ENCODE data around the gene KLHDC7B. TPM values are rescaled to one million over a fixed set of nuclear protein-coding genes. Genes with fewer than 3 reads are reported as not detected.

Gene KLHDC7B
- total and polyA plus RNA-seq, 2 of the 13 experiments (the other 11 are each of a cell fraction or from before 2014, with no cell fraction given) = 0.11 TPM; not detected in 1

DNA sequence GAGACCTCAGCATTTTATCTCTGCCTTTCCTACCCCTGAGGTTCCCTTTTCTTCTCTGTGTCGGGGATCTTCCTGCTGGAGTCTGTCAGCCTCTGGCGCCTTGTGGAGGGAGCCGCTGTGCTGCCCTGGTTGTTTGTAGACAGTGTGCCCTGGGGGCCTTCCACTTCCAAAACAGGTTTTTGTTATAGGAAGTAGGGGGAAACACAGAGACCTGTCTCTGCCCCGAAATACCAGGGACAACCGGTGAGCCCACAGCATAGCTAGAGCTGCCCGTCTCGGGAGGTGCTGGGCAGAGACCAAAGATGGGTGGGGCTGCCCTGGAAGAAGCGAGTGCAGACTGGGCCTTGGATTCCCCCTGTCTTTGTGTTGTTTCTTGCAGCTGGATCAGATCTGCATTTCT, 29.6 kb upstream of the KLHDC7B start:
- BruUV-seq (replicated peaks) = no TSS peak
- DNase-seq (ENCODE audit: low spot score) (no peak), ATAC-seq (no peak), FAIRE-seq (no peak)
- Histone ChIP-seq H3K79me2 (ENCODE audit: insufficient read depth, low read length) (peaks cover 31% of the 10 kb centered on the region), H3K27ac (ENCODE audit: extremely low read length, insufficient read depth, low read length) (no peak overlapping the region), H3K27me3 (ENCODE audit: control insufficient read depth in 1 of 2, insufficient read depth in 2 of 2, low read length in 2 of 2) (no peaks in the 10 kb centered on the region), H3K4me1 (ENCODE audit: insufficient read depth, low read length) (no peaks in the 10 kb centered on the region), H3K9me3 (ENCODE audit: low read length) (no peaks in the 10 kb centered on the region), H4K20me1 (ENCODE audit: insufficient read depth, low read length) (no peaks in the 10 kb centered on the region), H3K36me3 (replicated peaks in 1 of 2; ENCODE audit: control insufficient read depth in 1 of 2, insufficient read depth in 2 of 2, low read length in 2 of 2) (peaks cover 17 to 44% of the 10 kb centered on the region in 2 experiments), H2AFZ (ENCODE audit: low read length) (no peak overlapping the region), H3K4me3 (replicated peaks in 1 of 3; ENCODE audit: insufficient read depth in 1 of 3, low read depth in 2 of 3, low read length in 3 of 3) (no peak overlapping the region), H3K9ac (ENCODE audit: insufficient read depth, low read depth, low read length) (no peak overlapping the region), H3K4me2 (ENCODE audit: low read depth, low read length) (no peak overlapping the region)
- CTCF ChIA-PET (ENCODE audit: low intra/inter-chr PET ratio, low total read pairs) = no interaction called here
- in situ Hi-C loops (cut with HindIII; ENCODE audit: extremely low pct_ligation_motif_present, low pct_unique_long_range_greater_than_20kb) (no loop called here), intact Hi-C loops (cut with micrococcal nuclease; ENCODE audit: unreplicated experiment) (no loop called here)
- POLR2A ChIA-PET = interaction anchor here (0.9 kb wide), 1 partner anchor 10 kb away, joined by 5 read pairs; the partner anchor contains the start of gene SCO2
- 100% methylated on average over 3 of the region's 8 CpGs for whole genome bisulfite sequencing (ENCODE audit: low lambda C conversion rate)
- TF ChIP-seq ZFP90 (CRISPR knock-in tag; IDR thresholded peaks at IDR 0.05; ENCODE audit: borderline replicate concordance) (no peak), REXO4 (CRISPR knock-in tag; IDR thresholded peaks at IDR 0.05; ENCODE audit: borderline replicate concordance) (no peak), ZNF292 (CRISPR knock-in tag; IDR thresholded peaks at IDR 0.05; ENCODE audit: borderline replicate concordance, low read depth) (no peak), ATM (IDR thresholded peaks at IDR 0.05; ENCODE audit: borderline replicate concordance) (no peak), ZNF563 (CRISPR knock-in tag; IDR thresholded peaks at IDR 0.05) (no peak), RBM22 (optimal IDR thresholded peaks at IDR 0.05; ENCODE audit: low read length) (no peak), ZNF792 (CRISPR knock-in tag; IDR thresholded peaks at IDR 0.05) (no peak), ZNF256 (CRISPR knock-in tag; conservative IDR thresholded peaks at IDR 0.05) (no peak), SOX6 (IDR thresholded peaks at IDR 0.05) (no peak), SOX6 (CRISPR knock-in tag; IDR thresholded peaks at IDR 0.05) (no peak), SATB2 (CRISPR knock-in tag; IDR thresholded peaks at IDR 0.05) (no peak)
- TF ChIP-seq, protein P1, sequence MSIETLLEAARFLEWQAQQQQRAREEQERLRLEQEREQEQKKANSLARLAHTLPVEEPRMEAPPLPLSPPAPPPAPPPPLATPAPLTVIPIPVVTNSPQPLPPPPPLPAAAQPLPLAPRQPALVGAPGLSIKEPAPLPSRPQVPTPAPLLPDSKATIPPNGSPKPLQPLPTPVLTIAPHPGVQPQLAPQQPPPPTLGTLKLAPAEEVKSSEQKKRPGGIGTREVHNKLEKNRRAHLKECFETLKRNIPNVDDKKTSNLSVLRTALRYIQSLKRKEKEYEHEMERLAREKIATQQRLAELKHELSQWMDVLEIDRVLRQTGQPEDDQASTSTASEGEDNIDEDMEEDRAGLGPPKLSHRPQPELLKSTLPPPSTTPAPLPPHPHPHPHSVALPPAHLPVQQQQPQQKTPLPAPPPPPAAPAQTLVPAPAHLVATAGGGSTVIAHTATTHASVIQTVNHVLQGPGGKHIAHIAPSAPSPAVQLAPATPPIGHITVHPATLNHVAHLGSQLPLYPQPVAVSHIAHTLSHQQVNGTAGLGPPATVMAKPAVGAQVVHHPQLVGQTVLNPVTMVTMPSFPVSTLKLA (IDR thresholded peaks at IDR 0.05) = no peak
- TF ChIP-seq, protein P2, sequence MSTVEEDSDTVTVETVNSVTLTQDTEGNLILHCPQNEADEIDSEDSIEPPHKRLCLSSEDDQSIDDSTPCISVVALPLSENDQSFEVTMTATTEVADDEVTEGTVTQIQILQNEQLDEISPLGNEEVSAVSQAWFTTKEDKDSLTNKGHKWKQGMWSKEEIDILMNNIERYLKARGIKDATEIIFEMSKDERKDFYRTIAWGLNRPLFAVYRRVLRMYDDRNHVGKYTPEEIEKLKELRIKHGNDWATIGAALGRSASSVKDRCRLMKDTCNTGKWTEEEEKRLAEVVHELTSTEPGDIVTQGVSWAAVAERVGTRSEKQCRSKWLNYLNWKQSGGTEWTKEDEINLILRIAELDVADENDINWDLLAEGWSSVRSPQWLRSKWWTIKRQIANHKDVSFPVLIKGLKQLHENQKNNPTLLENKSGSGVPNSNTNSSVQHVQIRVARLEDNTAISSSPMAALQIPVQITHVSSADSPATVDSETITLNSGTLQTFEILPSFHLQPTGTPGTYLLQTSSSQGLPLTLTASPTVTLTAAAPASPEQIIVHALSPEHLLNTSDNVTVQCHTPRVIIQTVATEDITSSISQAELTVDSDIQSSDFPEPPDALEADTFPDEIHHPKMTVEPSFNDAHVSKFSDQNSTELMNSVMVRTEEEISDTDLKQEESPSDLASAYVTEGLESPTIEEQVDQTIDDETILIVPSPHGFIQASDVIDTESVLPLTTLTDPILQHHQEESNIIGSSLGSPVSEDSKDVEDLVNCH (CRISPR knock-in tag; IDR thresholded peaks at IDR 0.05) = no peak
- TF ChIP-seq, protein P3, sequence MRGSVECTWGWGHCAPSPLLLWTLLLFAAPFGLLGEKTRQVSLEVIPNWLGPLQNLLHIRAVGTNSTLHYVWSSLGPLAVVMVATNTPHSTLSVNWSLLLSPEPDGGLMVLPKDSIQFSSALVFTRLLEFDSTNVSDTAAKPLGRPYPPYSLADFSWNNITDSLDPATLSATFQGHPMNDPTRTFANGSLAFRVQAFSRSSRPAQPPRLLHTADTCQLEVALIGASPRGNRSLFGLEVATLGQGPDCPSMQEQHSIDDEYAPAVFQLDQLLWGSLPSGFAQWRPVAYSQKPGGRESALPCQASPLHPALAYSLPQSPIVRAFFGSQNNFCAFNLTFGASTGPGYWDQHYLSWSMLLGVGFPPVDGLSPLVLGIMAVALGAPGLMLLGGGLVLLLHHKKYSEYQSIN (CRISPR knock-in tag; IDR thresholded peaks at IDR 0.05; ENCODE audit: borderline replicate concordance) = no peak
- TF ChIP-seq, protein P4, sequence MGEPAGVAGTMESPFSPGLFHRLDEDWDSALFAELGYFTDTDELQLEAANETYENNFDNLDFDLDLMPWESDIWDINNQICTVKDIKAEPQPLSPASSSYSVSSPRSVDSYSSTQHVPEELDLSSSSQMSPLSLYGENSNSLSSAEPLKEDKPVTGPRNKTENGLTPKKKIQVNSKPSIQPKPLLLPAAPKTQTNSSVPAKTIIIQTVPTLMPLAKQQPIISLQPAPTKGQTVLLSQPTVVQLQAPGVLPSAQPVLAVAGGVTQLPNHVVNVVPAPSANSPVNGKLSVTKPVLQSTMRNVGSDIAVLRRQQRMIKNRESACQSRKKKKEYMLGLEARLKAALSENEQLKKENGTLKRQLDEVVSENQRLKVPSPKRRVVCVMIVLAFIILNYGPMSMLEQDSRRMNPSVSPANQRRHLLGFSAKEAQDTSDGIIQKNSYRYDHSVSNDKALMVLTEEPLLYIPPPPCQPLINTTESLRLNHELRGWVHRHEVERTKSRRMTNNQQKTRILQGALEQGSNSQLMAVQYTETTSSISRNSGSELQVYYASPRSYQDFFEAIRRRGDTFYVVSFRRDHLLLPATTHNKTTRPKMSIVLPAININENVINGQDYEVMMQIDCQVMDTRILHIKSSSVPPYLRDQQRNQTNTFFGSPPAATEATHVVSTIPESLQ (CRISPR knock-in tag; conservative IDR thresholded peaks at IDR 0.05) = no peak
- TF ChIP-seq, protein P5, sequence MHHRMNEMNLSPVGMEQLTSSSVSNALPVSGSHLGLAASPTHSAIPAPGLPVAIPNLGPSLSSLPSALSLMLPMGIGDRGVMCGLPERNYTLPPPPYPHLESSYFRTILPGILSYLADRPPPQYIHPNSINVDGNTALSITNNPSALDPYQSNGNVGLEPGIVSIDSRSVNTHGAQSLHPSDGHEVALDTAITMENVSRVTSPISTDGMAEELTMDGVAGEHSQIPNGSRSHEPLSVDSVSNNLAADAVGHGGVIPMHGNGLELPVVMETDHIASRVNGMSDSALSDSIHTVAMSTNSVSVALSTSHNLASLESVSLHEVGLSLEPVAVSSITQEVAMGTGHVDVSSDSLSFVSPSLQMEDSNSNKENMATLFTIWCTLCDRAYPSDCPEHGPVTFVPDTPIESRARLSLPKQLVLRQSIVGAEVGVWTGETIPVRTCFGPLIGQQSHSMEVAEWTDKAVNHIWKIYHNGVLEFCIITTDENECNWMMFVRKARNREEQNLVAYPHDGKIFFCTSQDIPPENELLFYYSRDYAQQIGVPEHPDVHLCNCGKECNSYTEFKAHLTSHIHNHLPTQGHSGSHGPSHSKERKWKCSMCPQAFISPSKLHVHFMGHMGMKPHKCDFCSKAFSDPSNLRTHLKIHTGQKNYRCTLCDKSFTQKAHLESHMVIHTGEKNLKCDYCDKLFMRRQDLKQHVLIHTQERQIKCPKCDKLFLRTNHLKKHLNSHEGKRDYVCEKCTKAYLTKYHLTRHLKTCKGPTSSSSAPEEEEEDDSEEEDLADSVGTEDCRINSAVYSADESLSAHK (CRISPR knock-in tag; IDR thresholded peaks at IDR 0.05; ENCODE audit: borderline replicate concordance) = no peak
